Measurements from ENCODE around the gene TRIM56. TPM values are rescaled to one million over a fixed set of nuclear protein-coding genes. Genes with fewer than 3 reads are reported as not detected.

TRIM56 gene
- total and polyA plus RNA-seq, 9 of the 15 experiments (the other 6 are each of a cell fraction or from before 2014, with no cell fraction given): 2.0 to 29.7 (median 11.6) TPM

DNA sequence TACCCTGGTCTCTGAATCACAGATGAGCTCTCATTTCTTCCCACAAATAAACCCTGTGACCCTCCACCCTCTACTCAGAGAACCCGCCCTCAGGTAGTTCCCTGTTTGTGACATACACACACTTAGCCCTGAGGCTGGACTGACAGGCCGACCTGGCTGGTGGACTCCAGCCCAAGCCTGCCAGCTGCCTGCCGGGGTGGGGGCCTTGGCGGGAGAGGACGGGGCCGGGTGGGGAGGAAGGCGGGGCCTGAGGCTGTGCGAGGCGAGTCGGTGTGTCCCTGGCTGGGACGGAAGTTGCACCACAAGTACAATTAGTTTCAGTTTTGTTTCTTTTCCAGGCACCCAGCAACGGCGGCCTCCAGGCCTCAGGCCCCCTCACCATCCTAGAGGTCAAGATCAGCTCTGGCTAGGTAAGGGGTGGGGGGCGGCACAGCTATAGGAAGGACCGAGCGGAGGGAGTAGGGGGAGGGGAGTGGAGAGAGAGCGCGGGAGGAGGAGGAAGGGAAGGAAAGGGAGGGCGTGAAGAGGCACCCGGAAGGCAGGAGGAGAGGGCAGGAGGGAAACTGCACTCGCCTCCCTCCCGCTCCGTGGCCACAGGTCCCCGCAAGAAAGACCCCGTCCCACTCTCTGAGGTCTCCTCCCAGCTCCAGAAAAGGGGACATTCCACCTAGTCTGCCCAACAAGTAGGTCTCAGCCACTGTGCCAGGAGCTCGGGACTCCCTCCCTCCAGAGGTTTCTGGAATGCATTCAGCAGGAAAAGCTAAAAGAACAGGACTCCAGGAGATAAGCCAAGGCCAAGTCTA lies at the start of gene TRIM56 (continued):
- TF ChIP-seq, protein P1, sequence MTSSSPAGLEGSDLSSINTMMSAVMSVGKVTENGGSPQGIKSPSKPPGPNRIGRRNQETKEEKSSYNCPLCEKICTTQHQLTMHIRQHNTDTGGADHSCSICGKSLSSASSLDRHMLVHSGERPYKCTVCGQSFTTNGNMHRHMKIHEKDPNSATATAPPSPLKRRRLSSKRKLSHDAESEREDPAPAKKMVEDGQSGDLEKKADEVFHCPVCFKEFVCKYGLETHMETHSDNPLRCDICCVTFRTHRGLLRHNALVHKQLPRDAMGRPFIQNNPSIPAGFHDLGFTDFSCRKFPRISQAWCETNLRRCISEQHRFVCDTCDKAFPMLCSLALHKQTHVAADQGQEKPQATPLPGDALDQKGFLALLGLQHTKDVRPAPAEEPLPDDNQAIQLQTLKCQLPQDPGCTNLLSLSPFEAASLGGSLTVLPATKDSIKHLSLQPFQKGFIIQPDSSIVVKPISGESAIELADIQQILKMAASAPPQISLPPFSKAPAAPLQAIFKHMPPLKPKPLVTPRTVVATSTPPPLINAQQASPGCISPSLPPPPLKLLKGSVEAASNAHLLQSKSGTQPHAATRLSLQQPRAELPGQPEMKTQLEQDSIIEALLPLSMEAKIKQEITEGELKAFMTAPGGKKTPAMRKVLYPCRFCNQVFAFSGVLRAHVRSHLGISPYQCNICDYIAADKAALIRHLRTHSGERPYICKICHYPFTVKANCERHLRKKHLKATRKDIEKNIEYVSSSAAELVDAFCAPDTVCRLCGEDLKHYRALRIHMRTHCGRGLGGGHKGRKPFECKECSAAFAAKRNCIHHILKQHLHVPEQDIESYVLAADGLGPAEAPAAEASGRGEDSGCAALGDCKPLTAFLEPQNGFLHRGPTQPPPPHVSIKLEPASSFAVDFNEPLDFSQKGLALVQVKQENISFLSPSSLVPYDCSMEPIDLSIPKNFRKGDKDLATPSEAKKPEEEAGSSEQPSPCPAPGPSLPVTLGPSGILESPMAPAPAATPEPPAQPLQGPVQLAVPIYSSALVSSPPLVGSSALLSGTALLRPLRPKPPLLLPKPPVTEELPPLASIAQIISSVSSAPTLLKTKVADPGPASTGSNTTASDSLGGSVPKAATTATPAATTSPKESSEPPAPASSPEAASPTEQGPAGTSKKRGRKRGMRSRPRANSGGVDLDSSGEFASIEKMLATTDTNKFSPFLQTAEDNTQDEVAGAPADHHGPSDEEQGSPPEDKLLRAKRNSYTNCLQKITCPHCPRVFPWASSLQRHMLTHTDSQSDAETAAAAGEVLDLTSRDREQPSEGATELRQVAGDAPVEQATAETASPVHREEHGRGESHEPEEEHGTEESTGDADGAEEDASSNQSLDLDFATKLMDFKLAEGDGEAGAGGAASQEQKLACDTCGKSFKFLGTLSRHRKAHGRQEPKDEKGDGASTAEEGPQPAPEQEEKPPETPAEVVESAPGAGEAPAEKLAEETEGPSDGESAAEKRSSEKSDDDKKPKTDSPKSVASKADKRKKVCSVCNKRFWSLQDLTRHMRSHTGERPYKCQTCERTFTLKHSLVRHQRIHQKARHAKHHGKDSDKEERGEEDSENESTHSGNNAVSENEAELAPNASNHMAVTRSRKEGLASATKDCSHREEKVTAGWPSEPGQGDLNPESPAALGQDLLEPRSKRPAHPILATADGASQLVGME (CRISPR knock-in tag; IDR thresholded peaks at IDR 0.05): no peak
- no peak for TF ChIP-seq XRCC5 (IDR thresholded peaks at IDR 0.05; ENCODE audit: low read depth, low read length)
- TF ChIP-seq PHB (CRISPR knock-in tag; IDR thresholded peaks at IDR 0.05): 0 out of 2 replicates have a peak, but pooled peaks have one; percentile 11
- peak; percentile 53 for TF ChIP-seq HMGN3 (IDR thresholded peaks at IDR 0.05; ENCODE audit: borderline replicate concordance, extremely low read depth, insufficient read length, low read depth, low read length)
- peak; percentile 66 for TF ChIP-seq IRF9 (tag; IDR thresholded peaks at IDR 0.05)
- TF ChIP-seq, protein P2, sequence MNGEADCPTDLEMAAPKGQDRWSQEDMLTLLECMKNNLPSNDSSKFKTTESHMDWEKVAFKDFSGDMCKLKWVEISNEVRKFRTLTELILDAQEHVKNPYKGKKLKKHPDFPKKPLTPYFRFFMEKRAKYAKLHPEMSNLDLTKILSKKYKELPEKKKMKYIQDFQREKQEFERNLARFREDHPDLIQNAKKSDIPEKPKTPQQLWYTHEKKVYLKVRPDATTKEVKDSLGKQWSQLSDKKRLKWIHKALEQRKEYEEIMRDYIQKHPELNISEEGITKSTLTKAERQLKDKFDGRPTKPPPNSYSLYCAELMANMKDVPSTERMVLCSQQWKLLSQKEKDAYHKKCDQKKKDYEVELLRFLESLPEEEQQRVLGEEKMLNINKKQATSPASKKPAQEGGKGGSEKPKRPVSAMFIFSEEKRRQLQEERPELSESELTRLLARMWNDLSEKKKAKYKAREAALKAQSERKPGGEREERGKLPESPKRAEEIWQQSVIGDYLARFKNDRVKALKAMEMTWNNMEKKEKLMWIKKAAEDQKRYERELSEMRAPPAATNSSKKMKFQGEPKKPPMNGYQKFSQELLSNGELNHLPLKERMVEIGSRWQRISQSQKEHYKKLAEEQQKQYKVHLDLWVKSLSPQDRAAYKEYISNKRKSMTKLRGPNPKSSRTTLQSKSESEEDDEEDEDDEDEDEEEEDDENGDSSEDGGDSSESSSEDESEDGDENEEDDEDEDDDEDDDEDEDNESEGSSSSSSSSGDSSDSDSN (IDR thresholded peaks at IDR 0.05; ENCODE audit: borderline replicate concordance in 1 of 2, low read depth in 2 of 2, low read length in 2 of 2): peak; percentile 40 to 76; a peak in 2 of 4 replicates
- no peak for TF ChIP-seq ZNF668 (CRISPR knock-in tag; IDR thresholded peaks at IDR 0.05)
- TF ChIP-seq, protein P3, sequence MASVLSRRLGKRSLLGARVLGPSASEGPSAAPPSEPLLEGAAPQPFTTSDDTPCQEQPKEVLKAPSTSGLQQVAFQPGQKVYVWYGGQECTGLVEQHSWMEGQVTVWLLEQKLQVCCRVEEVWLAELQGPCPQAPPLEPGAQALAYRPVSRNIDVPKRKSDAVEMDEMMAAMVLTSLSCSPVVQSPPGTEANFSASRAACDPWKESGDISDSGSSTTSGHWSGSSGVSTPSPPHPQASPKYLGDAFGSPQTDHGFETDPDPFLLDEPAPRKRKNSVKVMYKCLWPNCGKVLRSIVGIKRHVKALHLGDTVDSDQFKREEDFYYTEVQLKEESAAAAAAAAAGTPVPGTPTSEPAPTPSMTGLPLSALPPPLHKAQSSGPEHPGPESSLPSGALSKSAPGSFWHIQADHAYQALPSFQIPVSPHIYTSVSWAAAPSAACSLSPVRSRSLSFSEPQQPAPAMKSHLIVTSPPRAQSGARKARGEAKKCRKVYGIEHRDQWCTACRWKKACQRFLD (CRISPR knock-in tag; IDR thresholded peaks at IDR 0.05): peak; percentile 59; the same call in 1 of the 2 replicates
- peak; percentile 1; the same call in 1 of the 2 replicates for TF ChIP-seq CEBPG (CRISPR knock-in tag; IDR thresholded peaks at IDR 0.05)
- peak; percentile 36 to 87; a peak in 2 of 4 replicates for TF ChIP-seq CEBPG (tag; conservative IDR thresholded peaks at IDR 0.05 in 1 of 2, IDR thresholded peaks at IDR 0.05 in 1 of 2)

All from K562 (cell line).